Measurements from ENCODE around the gene DEFB132.
"Not testable (repeated sequence)": the region's sequence is repeated elsewhere in the genome, so short reads cannot be mapped to it uniquely, and the experiment has no call there.

The DEFB132 gene, protein sequence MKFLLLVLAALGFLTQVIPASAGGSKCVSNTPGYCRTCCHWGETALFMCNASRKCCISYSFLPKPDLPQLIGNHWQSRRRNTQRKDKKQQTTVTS

GRCh38 chr20:257419-257818 lies at the start of gene DEFB132:
DEFB132 (plus strand) TSS chr20:257724; CDS start chr20:257779, 55 bp downstream.
- no peak for DNase-seq

- DNase-seq: no peak
Observed at GRCh38 chr20:208942-209566, 48.5 kb upstream of the DEFB132 start.

DNA sequence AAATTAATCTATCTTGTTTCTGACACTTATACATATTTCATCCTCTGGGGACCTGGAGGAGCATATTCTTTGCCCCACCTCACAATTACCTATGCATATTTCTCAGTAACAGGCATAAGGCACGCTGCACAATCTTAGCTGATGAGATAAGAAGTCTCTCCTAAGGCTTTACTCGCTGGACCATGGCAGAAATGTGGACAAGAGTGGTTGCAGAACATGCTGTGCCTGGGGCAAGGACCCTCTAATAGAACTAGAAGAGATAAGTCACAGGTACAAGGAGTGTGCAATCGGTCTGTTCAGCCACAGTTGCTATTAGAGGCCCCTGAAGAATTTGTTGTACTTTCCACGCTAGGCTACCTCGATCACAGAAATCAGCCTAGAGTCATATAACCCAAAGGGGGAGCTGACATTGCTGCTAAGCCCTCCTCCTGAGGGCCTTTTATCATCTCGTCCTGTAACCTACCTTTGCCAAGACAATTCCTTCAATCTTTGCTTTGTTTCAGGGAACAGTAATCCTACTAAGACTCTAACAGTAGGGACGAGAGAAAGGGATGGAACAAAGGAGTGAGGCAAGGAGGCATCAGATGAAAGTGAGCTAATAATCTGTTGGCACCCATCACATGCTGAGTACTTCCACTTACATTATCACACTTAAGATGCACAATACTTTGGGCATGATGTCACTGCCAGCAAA lies 46.6 kb upstream of the DEFB132 start:
- no peak for DNase-seq

GRCh38 chr20:214383-214782 lies 43.1 kb upstream of the DEFB132 start:
- DNase-seq: no peak

DNA sequence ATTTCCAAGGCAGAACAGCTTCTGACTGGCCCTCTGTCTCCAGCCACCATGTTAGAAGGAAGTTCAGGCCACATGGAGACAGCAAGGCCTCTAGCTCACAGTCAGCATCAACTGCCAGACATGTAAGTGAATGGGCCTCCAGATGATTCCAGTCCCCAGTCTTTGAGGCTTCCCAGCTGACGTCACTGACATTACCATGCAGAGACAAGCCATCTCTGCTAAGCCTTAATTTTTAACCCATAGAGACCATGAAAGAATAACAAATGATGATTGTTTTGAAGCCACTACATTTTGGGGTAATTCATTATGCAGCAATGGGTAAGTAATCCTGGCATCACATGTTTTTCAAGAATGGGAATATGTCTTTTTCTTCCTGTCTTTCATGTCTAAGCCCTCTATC lies 41.7 kb upstream of the DEFB132 start:
- DNase-seq: no peak

GRCh38 chr20:217266-217665 lies 40.3 kb upstream of the DEFB132 start:
- no peak for DNase-seq

- no peak for DNase-seq
Observed at GRCh38 chr20:219290-220115, 38.0 kb upstream of the DEFB132 start.

DNA sequence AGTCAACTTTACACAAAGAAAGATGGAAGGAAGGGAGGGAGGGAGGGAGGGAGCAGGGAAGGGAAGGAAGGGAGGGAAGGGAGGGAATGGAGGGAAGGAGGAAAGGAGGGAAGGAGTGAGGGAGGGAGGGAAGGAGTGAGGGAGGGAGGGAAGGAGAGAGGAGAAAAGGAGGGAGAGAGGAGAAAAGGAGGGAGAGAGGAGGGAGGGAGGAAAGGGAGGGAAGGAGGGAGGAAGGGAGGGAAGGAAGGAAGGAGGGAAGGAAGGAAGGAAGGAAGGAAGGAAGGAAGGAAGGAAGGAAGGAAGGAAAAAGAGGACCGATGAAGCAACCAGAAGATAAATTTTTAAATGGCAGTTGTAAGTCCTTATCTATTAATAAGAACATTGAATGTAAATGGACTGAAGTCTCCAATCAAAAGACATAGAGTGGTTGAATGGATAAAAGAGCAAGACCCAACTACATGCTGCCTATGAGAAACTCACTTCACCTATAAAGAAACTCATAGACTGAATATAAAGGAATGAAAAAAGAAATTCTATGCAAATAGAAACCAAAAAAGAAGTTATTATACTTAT lies 36.2 kb upstream of the DEFB132 start:
- no peak for DNase-seq

DNA sequence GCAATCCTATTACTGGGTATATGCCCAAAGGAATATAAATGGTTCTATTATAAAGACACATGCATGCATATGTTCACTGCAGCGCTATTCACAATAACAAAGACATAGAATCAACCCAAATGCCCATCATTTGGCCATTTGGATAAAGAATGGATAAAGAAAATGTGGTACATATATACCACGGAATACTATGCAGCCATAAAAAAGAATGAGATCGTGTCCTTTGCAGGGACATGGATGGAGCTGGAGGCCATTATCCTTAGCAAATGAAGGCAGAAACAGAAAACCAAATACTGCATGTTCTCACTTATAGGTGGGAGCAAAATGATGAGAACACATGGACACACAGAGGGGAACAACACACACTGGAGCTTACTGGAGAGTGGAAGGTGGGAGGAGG lies 31.6 kb upstream of the DEFB132 start:
- not testable (repeated sequence) for DNase-seq

- DNase-seq: no peak
Observed at GRCh38 chr20:226958-227357, 30.6 kb upstream of the DEFB132 start, which contains the start of gene DEFB129. DEFB129 (plus strand) TSS chr20:227258; CDS start chr20:227289, 31 bp downstream.

- no peak for DNase-seq
Observed at GRCh38 chr20:227439-228105, 30.0 kb upstream of the DEFB132 start.

- no peak for DNase-seq
Observed at GRCh38 chr20:235891-236290, 21.6 kb upstream of the DEFB132 start.

GRCh38 chr20:237489-237888 lies 20.0 kb upstream of the DEFB132 start:
- no peak for DNase-seq

- DNase-seq: no peak
Observed at GRCh38 chr20:237929-238328, 19.6 kb upstream of the DEFB132 start.

GRCh38 chr20:242905-243304 lies 14.6 kb upstream of the DEFB132 start:
- DNase-seq: no peak

DNA sequence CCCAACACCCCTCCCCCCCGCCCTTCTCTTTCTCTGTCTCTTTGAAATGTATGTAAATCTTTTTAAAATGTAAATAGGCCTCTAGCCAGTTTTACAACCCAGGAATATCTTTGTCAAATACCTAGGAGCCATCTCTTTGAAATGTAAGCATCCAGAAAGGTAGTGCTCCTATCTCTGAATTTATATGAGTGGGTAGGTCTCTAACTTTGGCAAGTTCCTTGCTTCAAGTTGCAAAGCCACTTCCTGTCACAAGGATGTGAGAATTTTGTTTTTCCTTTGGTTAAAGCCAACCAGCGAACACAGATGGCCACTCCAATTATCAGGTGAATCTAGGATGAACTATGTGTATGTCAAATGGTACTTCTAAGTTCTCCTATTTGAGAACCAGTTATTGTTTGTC lies 6.2 kb upstream of the DEFB132 start:
- DNase-seq: no peak

DNA sequence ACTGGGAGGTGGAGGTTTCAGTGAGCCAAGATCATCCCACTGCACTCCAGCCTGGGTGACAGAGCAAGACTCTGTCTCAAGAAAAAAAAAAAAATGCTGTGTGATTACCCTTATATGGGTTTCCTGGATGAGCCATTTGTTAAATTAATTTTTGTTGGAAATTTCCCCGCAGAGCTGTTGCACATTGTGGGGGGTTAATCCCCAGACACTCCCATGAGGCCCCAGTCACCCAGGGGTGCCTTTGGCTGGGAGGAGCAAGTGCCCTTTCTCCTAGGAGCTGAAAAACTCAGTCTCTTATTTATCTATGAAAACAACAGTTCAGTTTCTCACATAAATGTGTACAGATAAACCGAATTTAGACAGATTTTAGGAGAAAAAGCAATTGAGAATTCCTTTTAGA lies 4.7 kb upstream of the DEFB132 start:
- DNase-seq: no peak

GRCh38 chr20:253447-253846 lies 4.1 kb upstream of the DEFB132 start:
- DNase-seq: not testable (repeated sequence)

GRCh38 chr20:258269-258858 lies 840 bp downstream of the DEFB132 start:
- DNase-seq: no peak

DNA sequence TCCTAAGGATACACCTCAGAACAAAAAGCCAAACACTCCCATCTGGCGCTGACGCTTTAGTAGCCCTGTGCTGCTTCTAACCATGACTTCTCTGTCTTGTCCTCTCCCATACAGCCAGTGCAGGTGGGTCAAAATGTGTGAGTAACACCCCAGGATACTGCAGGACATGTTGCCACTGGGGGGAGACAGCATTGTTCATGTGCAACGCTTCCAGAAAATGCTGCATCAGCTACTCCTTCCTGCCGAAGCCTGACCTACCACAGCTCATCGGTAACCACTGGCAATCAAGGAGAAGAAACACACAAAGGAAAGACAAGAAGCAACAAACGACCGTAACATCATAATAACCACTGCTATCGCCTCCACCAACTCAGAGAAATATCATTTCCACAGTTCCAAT lies 1.4 kb downstream of the DEFB132 start:
- no peak for DNase-seq

GRCh38 chr20:259981-260380 lies 2.5 kb downstream of the DEFB132 start:
- no peak for DNase-seq

GRCh38 chr20:263701-264100 lies 6.2 kb downstream of the DEFB132 start:
- DNase-seq: no peak

Data from activated T-cell treated with anti-CD3 and anti-CD28 coated beads, Interleukin-2, amount 50 U/mL, for 1 hour (primary cell).